ENCODE results near the gene MRC2. TPM values are rescaled to one million over a fixed set of nuclear protein-coding genes. Genes with fewer than 3 reads are reported as not detected.

MRC2 gene
- total RNA-seq, 1 donor from 2014 or later: 361 TPM

DNA sequence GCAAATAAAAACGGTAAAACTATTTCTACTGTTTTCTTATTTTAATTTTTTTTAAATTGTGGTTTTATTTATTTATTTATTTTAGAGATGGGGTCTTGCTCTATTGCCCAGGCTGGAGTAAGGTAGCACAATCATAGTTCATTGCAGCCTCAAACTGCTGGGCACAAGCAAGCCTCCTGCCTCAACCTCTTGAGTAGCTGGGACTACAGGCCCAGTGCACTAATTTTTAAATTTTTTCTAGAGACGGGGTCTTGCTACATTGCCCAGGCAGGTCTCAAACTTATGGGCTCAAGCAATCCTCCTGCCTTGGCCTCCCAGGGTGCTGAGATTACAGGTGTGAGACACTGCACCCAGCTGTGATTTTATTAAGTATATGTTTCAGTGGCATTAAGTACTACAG, 46.5 kb upstream of the MRC2 start:
- H3K36me3 ChIP-seq (ENCODE audit: insufficient read depth, low read length): peaks cover 11% of the 10 kb centered on the region
- Mint-ChIP-seq H3K4me3 (ENCODE audit: unreplicated experiment) (no peak overlapping the region), H3K4me1 (ENCODE audit: low read depth, unreplicated experiment) (peaks cover 3% of the 10 kb centered on the region), H3K27me3 (ENCODE audit: low read depth, unreplicated experiment) (no peaks in the 10 kb centered on the region), H3K9me3 (ENCODE audit: unreplicated experiment) (no peaks in the 10 kb centered on the region), H3K27ac (ENCODE audit: unreplicated experiment) (no peak overlapping the region), H3K36me3 (ENCODE audit: low read depth, unreplicated experiment) (peaks cover 7% of the 10 kb centered on the region)
- H3K4me1 ChIP-seq (ENCODE audit: insufficient read depth, low read length): no peaks in the 10 kb centered on the region
- DNase-seq (ENCODE audit: low read depth): no peak
- H2AFZ ChIP-seq (ENCODE audit: low read depth, low read length): no peak overlapping the region
- TF ChIP-seq, protein P1, sequence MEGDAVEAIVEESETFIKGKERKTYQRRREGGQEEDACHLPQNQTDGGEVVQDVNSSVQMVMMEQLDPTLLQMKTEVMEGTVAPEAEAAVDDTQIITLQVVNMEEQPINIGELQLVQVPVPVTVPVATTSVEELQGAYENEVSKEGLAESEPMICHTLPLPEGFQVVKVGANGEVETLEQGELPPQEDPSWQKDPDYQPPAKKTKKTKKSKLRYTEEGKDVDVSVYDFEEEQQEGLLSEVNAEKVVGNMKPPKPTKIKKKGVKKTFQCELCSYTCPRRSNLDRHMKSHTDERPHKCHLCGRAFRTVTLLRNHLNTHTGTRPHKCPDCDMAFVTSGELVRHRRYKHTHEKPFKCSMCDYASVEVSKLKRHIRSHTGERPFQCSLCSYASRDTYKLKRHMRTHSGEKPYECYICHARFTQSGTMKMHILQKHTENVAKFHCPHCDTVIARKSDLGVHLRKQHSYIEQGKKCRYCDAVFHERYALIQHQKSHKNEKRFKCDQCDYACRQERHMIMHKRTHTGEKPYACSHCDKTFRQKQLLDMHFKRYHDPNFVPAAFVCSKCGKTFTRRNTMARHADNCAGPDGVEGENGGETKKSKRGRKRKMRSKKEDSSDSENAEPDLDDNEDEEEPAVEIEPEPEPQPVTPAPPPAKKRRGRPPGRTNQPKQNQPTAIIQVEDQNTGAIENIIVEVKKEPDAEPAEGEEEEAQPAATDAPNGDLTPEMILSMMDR (IDR thresholded peaks at IDR 0.05; ENCODE audit: insufficient read depth, low read depth, low read length): no peak
- TF ChIP-seq EZH2 (IDR thresholded peaks at IDR 0.05; ENCODE audit: insufficient read depth, low read length): no peak
- FAIRE-seq: no peak
- no peak overlapping the region for H3K4me3 ChIP-seq (ENCODE audit: insufficient read depth, low read depth, low read length)
- H3K27me3 ChIP-seq (ENCODE audit: insufficient read depth, low read length): no peaks in the 10 kb centered on the region
- H4K20me1 ChIP-seq (ENCODE audit: insufficient read depth, low read length): no peaks in the 10 kb centered on the region
- no peak overlapping the region for H3K27ac ChIP-seq (ENCODE audit: low read depth, low read length)
- H3K9me3 ChIP-seq (ENCODE audit: insufficient read depth, low read depth, low read length): no peaks in the 10 kb centered on the region
- no peaks in the 10 kb centered on the region for H3K79me2 ChIP-seq (ENCODE audit: insufficient read depth, low read length)
- H3K4me2 ChIP-seq (ENCODE audit: low read length): no peak overlapping the region
- H3K9ac ChIP-seq (ENCODE audit: low read length): no peak overlapping the region

DNA sequence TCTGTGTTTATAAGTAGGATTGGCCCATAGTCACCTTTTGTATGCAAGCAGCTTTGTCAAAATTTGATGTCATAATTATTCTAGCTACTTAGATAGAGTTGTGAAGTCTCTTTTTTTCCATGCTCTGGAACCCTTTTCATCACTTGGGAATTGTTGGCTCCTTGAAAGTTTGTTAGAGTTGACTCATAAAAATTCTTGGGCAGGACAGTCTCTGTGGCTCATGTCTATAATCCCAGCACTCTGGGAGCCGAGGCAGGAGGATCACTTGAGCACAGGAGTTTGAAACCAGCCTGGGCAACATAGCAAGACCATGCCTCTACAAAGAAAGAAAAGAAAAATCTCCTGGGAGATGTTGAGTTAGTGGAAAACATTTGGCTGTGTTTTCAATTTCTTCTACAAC, 45.7 kb upstream of the MRC2 start:
- Mint-ChIP-seq H3K27ac (ENCODE audit: unreplicated experiment) (no peak overlapping the region), H3K36me3 (ENCODE audit: low read depth, unreplicated experiment) (peaks cover 7% of the 10 kb centered on the region)
- H3K36me3 ChIP-seq (ENCODE audit: insufficient read depth, low read length): peaks cover 10% of the 10 kb centered on the region

DNA sequence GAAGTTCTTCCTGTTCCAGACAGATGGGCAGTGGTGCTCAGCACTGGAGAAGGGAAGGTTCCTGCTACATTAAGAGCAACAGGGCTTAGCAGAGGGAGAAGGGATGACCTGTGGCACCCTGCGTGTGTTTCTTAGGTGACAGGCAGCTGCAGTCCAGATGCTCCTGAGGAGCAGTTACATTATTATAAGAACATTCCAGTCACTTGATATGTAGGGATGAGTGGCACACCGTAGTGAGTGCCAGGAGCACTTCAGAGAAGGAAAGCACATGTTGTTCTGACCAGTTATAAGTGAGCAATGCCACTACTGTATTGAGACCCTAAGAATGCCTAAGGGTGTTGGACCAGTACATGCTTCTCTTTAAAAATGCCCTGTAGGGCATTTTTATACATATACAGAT, 39.9 kb upstream of the MRC2 start:
- no peak overlapping the region for H3K27ac ChIP-seq (ENCODE audit: low read depth, low read length)
- no peak for DNase-seq (ENCODE audit: low read depth)
- H3K4me2 ChIP-seq (ENCODE audit: low read length): no peak overlapping the region
- no peaks in the 10 kb centered on the region for H3K27me3 ChIP-seq (ENCODE audit: insufficient read depth, low read length)
- no peak overlapping the region for H3K4me3 ChIP-seq (ENCODE audit: insufficient read depth, low read depth, low read length)
- Mint-ChIP-seq H3K4me1 (ENCODE audit: low read depth, unreplicated experiment) (peaks cover 3% of the 10 kb centered on the region), H3K27ac (ENCODE audit: unreplicated experiment) (no peak overlapping the region), H3K27me3 (ENCODE audit: low read depth, unreplicated experiment) (no peaks in the 10 kb centered on the region), H3K36me3 (ENCODE audit: low read depth, unreplicated experiment) (peaks cover 7% of the 10 kb centered on the region), H3K4me3 (ENCODE audit: unreplicated experiment) (no peak overlapping the region), H3K9me3 (ENCODE audit: unreplicated experiment) (no peaks in the 10 kb centered on the region)
- TF ChIP-seq, protein P1 (IDR thresholded peaks at IDR 0.05; ENCODE audit: insufficient read depth, low read depth, low read length): no peak
- TF ChIP-seq EZH2 (IDR thresholded peaks at IDR 0.05; ENCODE audit: insufficient read depth, low read length): no peak
- FAIRE-seq: no peak
- no peaks in the 10 kb centered on the region for H3K79me2 ChIP-seq (ENCODE audit: insufficient read depth, low read length)
- peaks cover 9% of the 10 kb centered on the region for H4K20me1 ChIP-seq (ENCODE audit: insufficient read depth, low read length)
- no peak overlapping the region for H3K9ac ChIP-seq (ENCODE audit: low read length)
- H3K36me3 ChIP-seq (ENCODE audit: insufficient read depth, low read length): peaks cover 21% of the 10 kb centered on the region
- no peaks in the 10 kb centered on the region for H3K9me3 ChIP-seq (ENCODE audit: insufficient read depth, low read depth, low read length)
- H3K4me1 ChIP-seq (ENCODE audit: insufficient read depth, low read length): no peaks in the 10 kb centered on the region
- no peak overlapping the region for H2AFZ ChIP-seq (ENCODE audit: low read depth, low read length)

More for the DNA sequence above, 45.7 kb upstream of the MRC2 start:
- Histone ChIP-seq H2AFZ (ENCODE audit: low read depth, low read length) (no peak overlapping the region), H4K20me1 (ENCODE audit: insufficient read depth, low read length) (peaks cover 1% of the 10 kb centered on the region), H3K9me3 (ENCODE audit: insufficient read depth, low read depth, low read length) (no peaks in the 10 kb centered on the region), H3K4me2 (ENCODE audit: low read length) (no peak overlapping the region), H3K79me2 (ENCODE audit: insufficient read depth, low read length) (no peaks in the 10 kb centered on the region), H3K27ac (ENCODE audit: low read depth, low read length) (no peak overlapping the region), H3K9ac (ENCODE audit: low read length) (no peak overlapping the region), H3K4me3 (ENCODE audit: insufficient read depth, low read depth, low read length) (no peak overlapping the region), H3K27me3 (ENCODE audit: insufficient read depth, low read length) (no peaks in the 10 kb centered on the region), H3K4me1 (ENCODE audit: insufficient read depth, low read length) (no peaks in the 10 kb centered on the region)
- no peak overlapping the region for H3K4me3 Mint-ChIP-seq (ENCODE audit: unreplicated experiment)
- H3K4me1 Mint-ChIP-seq (ENCODE audit: low read depth, unreplicated experiment): peaks cover 3% of the 10 kb centered on the region
- TF ChIP-seq, protein P1 (IDR thresholded peaks at IDR 0.05; ENCODE audit: insufficient read depth, low read depth, low read length): no peak
- no peak for TF ChIP-seq EZH2 (IDR thresholded peaks at IDR 0.05; ENCODE audit: insufficient read depth, low read length)
- no peaks in the 10 kb centered on the region for H3K27me3 Mint-ChIP-seq (ENCODE audit: low read depth, unreplicated experiment)
- no peaks in the 10 kb centered on the region for H3K9me3 Mint-ChIP-seq (ENCODE audit: unreplicated experiment)
- DNase-seq (ENCODE audit: low read depth) (no peak), FAIRE-seq (no peak)
